Measurements from ENCODE around the gene APOL5. TPM values are rescaled to one million over a fixed set of nuclear protein-coding genes. Genes with fewer than 3 reads are reported as not detected.

APOL5 gene
- total and polyA plus RNA-seq, 7 donors = not detected

- TF ChIP-seq EP300 (IDR thresholded peaks at IDR 0.05) = no peak
- no peak for TF ChIP-seq POLR2AphosphoS5 (IDR thresholded peaks at IDR 0.05)
- no peak for TF ChIP-seq POLR2A (IDR thresholded peaks at IDR 0.05)
- TF ChIP-seq CTCF (IDR thresholded peaks at IDR 0.05) = no peak
- 83 to 94% methylated on average over 4 of the region's 4 CpGs for WGBS, 2 donors
- no peak for DNase-seq
- H3K9me3 ChIP-seq = peaks cover 0 to 5% (median 0%) of the 10 kb centered on the region in 4 donors
- no peak overlapping the region for H3K4me3 ChIP-seq
- no peaks in the 10 kb centered on the region for H3K4me1 ChIP-seq
- no peaks in the 10 kb centered on the region for H3K27me3 ChIP-seq
- H3K36me3 ChIP-seq = no peaks in the 10 kb centered on the region
- intact Hi-C loops (cut with DNase I) = no loop called here
- H3K27ac ChIP-seq = no peak overlapping the region
These were observed 36.1 kb upstream of the APOL5 start for GRCh38 chr22:35681454-35682052.

GRCh38 chr22:35683560-35683959 lies 34.1 kb upstream of the APOL5 start:
- no peaks in the 10 kb centered on the region for H3K27me3 ChIP-seq
- 85 to 87% methylated on average over 1 of the region's 1 CpG for WGBS, 2 donors

GRCh38 chr22:35684270-35684700 lies 33.4 kb upstream of the APOL5 start:
- intact Hi-C loops (cut with DNase I) = no loop called here
- no peak for DNase-seq
- no peaks in the 10 kb centered on the region for H3K27me3 ChIP-seq
- no peaks in the 10 kb centered on the region for H3K4me1 ChIP-seq
- 55 to 63% methylated on average over 3 of the region's 3 CpGs for WGBS, 2 donors
- no peaks in the 10 kb centered on the region for H3K36me3 ChIP-seq
- no peak overlapping the region for H3K27ac ChIP-seq
- no peak overlapping the region for H3K4me3 ChIP-seq
- no peak for TF ChIP-seq CTCF (IDR thresholded peaks at IDR 0.05)
- no peak for TF ChIP-seq POLR2AphosphoS5 (IDR thresholded peaks at IDR 0.05)
- no peak for TF ChIP-seq POLR2A (IDR thresholded peaks at IDR 0.05)
- TF ChIP-seq EP300 (IDR thresholded peaks at IDR 0.05) = no peak
- H3K9me3 ChIP-seq = peaks cover 0 to 5% (median 0%) of the 10 kb centered on the region in 4 donors

More at GRCh38 chr22:35683560-35683959, 34.1 kb upstream of the APOL5 start:
- Histone ChIP-seq H3K36me3 (no peaks in the 10 kb centered on the region), H3K27ac (no peak overlapping the region), H3K9me3 (peaks cover 0 to 5% (median 0%) of the 10 kb centered on the region in 4 donors), H3K4me3 (no peak overlapping the region), H3K4me1 (no peaks in the 10 kb centered on the region)
- intact Hi-C loops (cut with DNase I) = no loop called here
- no peak for TF ChIP-seq EP300 (IDR thresholded peaks at IDR 0.05)
- no peak for TF ChIP-seq POLR2AphosphoS5 (IDR thresholded peaks at IDR 0.05)
- no peak for TF ChIP-seq POLR2A (IDR thresholded peaks at IDR 0.05)
- TF ChIP-seq CTCF (IDR thresholded peaks at IDR 0.05) = no peak
- DNase-seq = no peak

- TF ChIP-seq CTCF (IDR thresholded peaks at IDR 0.05) (no peak), POLR2A (IDR thresholded peaks at IDR 0.05) (no peak), POLR2AphosphoS5 (IDR thresholded peaks at IDR 0.05) (no peak)
- H3K27me3 ChIP-seq = no peaks in the 10 kb centered on the region
- DNase-seq = no peak
- peaks cover 0 to 5% (median 0%) of the 10 kb centered on the region in 4 donors for H3K9me3 ChIP-seq
- intact Hi-C loops (cut with DNase I) = loop anchor here (1.0 kb wide), 1 partner anchor 45 kb away; no protein-coding TSS in a partner anchor
- H3K4me3 ChIP-seq = no peak overlapping the region
- H3K36me3 ChIP-seq = no peaks in the 10 kb centered on the region
- H3K4me1 ChIP-seq = no peaks in the 10 kb centered on the region
- no peak overlapping the region for H3K27ac ChIP-seq
These were observed 32.9 kb upstream of the APOL5 start for GRCh38 chr22:35684732-35685131.

- WGBS, 2 donors = 80 to 91% methylated on average over 11 of the region's 11 CpGs
- Histone ChIP-seq H3K27me3 (no peaks in the 10 kb centered on the region), H3K4me1 (no peaks in the 10 kb centered on the region)
These were observed 31.9 kb upstream of the APOL5 start for GRCh38 chr22:35685731-35686130.

More at GRCh38 chr22:35685731-35686130, 31.9 kb upstream of the APOL5 start:
- DNase-seq = no peak
- intact Hi-C loops (cut with DNase I) = loop anchor here (1.0 kb wide), 1 partner anchor 44 kb away; no protein-coding TSS in a partner anchor
- no peaks in the 10 kb centered on the region for H3K36me3 ChIP-seq
- TF ChIP-seq POLR2A (IDR thresholded peaks at IDR 0.05) = no peak
- TF ChIP-seq POLR2AphosphoS5 (IDR thresholded peaks at IDR 0.05) = no peak
- no peak overlapping the region for H3K4me3 ChIP-seq
- peaks cover 0 to 5% (median 0%) of the 10 kb centered on the region in 4 donors for H3K9me3 ChIP-seq
- no peak overlapping the region for H3K27ac ChIP-seq
